IMR-90 (cell line): ENCODE measurements around the gene HJURP. TPM values are rescaled to one million over a fixed set of nuclear protein-coding genes. Genes with fewer than 3 reads are reported as not detected.
A peak's percentile ranks its signal among the peaks of the same experiment; 100 is the strongest.

Experiments
- ATAC-seq: fragments of 200-7000 bp; cut with Tn5 transposase; 2 replicates; pipeline ENCODE4 v1.9.1; 2020; ENCODE audit warnings: low read depth, mild to moderate bottlenecking, moderate library complexity
- BruUV-seq: library from RNA; stranded (reverse); fragments of 400-500 nt; replicated peaks from 2 replicates; lab custom pipeline; 2021; lab: Mats Ljungman, UMichigan
- CTCF ChIA-PET: fragments of 300-600 bp; formaldehyde crosslinking; extraction: SDS; loops from one replicate; lab custom pipeline; 2021; ENCODE audit warnings: antibody characterized with exemption; lab: Yijun Ruan, JAX
- POLR2A ChIA-PET: fragments of 300-600 bp; sonication (Branson Sonifier 250); formaldehyde crosslinking; loops from one replicate; lab custom pipeline; 2022; ENCODE audit warnings: antibody characterized with exemption; ENCODE audit not compliant: unreplicated experiment; lab: Charles Lee
- DNase-seq: peaks from one replicate; pipeline ENCODE4 v3.0.0; 2013
- H2AFZ ChIP-seq: replicated peaks from 2 replicates; pipeline ENCODE3; 2013; ENCODE audit warnings: low read length, mild to moderate bottlenecking; ENCODE audit not compliant: poor library complexity
- H2AK5ac ChIP-seq: 2 replicates; pipeline ENCODE4 v1.6.1; 2013; ENCODE audit warnings: low read depth, low read length, inconsistent platforms
- H2AK9ac ChIP-seq: replicated peaks from 2 replicates; pipeline ENCODE3; 2013; ENCODE audit warnings: mild to moderate bottlenecking, low read depth, low read length, moderate library complexity; ENCODE audit not compliant: poor library complexity
- H2BK120ac ChIP-seq: 2 replicates; pipeline ENCODE4 v1.6.1; 2013; ENCODE audit warnings: low read depth, low read length, inconsistent platforms
- H2BK15ac ChIP-seq: 3 replicates; pipeline ENCODE4 v1.6.1; 2013; ENCODE audit warnings: low read depth, low read length, inconsistent platforms
- H2BK20ac ChIP-seq: 2 replicates; pipeline ENCODE4 v1.6.1; 2013; ENCODE audit warnings: low read depth, mild to moderate bottlenecking, inconsistent platforms, low read length, moderate library complexity
- H2BK5ac ChIP-seq: 2 replicates; pipeline ENCODE4 v1.6.1; 2013; ENCODE audit warnings: mild to moderate bottlenecking, low read depth, low read length, inconsistent platforms; ENCODE audit not compliant: poor library complexity, severe bottlenecking
- H3K14ac ChIP-seq: replicated peaks from 2 replicates; pipeline ENCODE4 v1.6.1; 2013; ENCODE audit warnings: low read depth, low read length, inconsistent platforms
- H3K18ac ChIP-seq: 2 replicates; pipeline ENCODE4 v1.6.1; 2013; ENCODE audit warnings: low read depth, low read length, control low read depth
- H3K23ac ChIP-seq: 2 replicates; pipeline ENCODE4 v1.6.1; 2013; ENCODE audit warnings: low read depth, low read length, inconsistent platforms
- H3K27ac ChIP-seq: 2 replicates; pipeline ENCODE4 v1.5.1; 2013; ENCODE audit warnings: mild to moderate bottlenecking, control low read depth, low read length; ENCODE audit not compliant: insufficient read depth
- H3K27me3 ChIP-seq: 2 replicates; pipeline ENCODE4 v1.6.1; 2013; ENCODE audit warnings: low read length; ENCODE audit not compliant: control insufficient read depth, insufficient read depth
- H3K36me3 ChIP-seq: 2 replicates; pipeline ENCODE4 v1.6.1; 2013; ENCODE audit warnings: low read length, mixed read lengths; ENCODE audit not compliant: control insufficient read depth, insufficient read depth
- H3K4ac ChIP-seq: 2 replicates; pipeline ENCODE4 v1.6.1; 2013; ENCODE audit warnings: low read depth, low read length, inconsistent platforms
- H3K4me1 ChIP-seq: 2 replicates; pipeline ENCODE4 v1.6.1; 2013; ENCODE audit warnings: low read length, mixed read lengths; ENCODE audit not compliant: control insufficient read depth, insufficient read depth
- H3K4me2 ChIP-seq: 2 replicates; pipeline ENCODE4 v1.6.1; 2013; ENCODE audit warnings: low read depth, mild to moderate bottlenecking, control low read depth, low read length, moderate library complexity
- H3K4me3 ChIP-seq: 2 replicates; pipeline ENCODE4 v1.5.1; 2013; ENCODE audit warnings: low read depth, mild to moderate bottlenecking, control low read depth, low read length, moderate library complexity; ENCODE audit not compliant: insufficient read depth
- H3K56ac ChIP-seq: 2 replicates; pipeline ENCODE4 v1.6.1; 2013; ENCODE audit warnings: low read length, inconsistent platforms; ENCODE audit not compliant: insufficient read depth; ENCODE audit errors: extremely low read depth
- H3K79me1 ChIP-seq, 2 experiments: 2 replicates each; pipeline ENCODE4 v1.6.1; 2013; ENCODE audit warnings: low read length in 2 of 2, inconsistent platforms in 1 of 2, low read depth in 1 of 2
- H3K9ac ChIP-seq: 2 replicates; pipeline ENCODE4 v1.6.1; 2013; ENCODE audit warnings: low read depth, low read length, control low read depth
- H3K9me1 ChIP-seq: 2 replicates; pipeline ENCODE4 v1.6.1; 2013; ENCODE audit warnings: low read length, inconsistent platforms; ENCODE audit not compliant: insufficient read depth
- H3K9me3 ChIP-seq: 2 replicates; pipeline ENCODE4 v1.6.1; 2013; ENCODE audit warnings: low read length; ENCODE audit not compliant: control insufficient read depth, insufficient read depth
- H4K20me1 ChIP-seq: 2 replicates; pipeline ENCODE4 v1.6.1; 2013; ENCODE audit warnings: low read length, inconsistent platforms; ENCODE audit not compliant: insufficient read depth
- H4K5ac ChIP-seq: 2 replicates; pipeline ENCODE4 v1.6.1; 2013; ENCODE audit warnings: mild to moderate bottlenecking, low read depth, low read length, control low read depth
- H4K8ac ChIP-seq, 2 experiments: 2 replicates each; pipeline ENCODE4 v1.6.1; 2013; ENCODE audit warnings: low read depth in 2 of 2, low read length in 2 of 2, control low read depth in 1 of 2, inconsistent platforms in 1 of 2
- H4K91ac ChIP-seq: 2 replicates; pipeline ENCODE4 v1.6.1; 2013; ENCODE audit warnings: low read depth, low read length, inconsistent platforms; ENCODE audit not compliant: insufficient read depth
- BHLHE40 ChIP-seq: fragments of 150-350 bp; IDR thresholded peaks from 2 replicates; pipeline ENCODE4 v1.6.1; 2016; ENCODE audit warnings: mild to moderate bottlenecking, low read depth, low read length
- NFE2L2 ChIP-seq: fragments of 150-350 bp; IDR thresholded peaks from 2 replicates; pipeline ENCODE4 v1.6.1; 2016; ENCODE audit warnings: low read depth, mild to moderate bottlenecking, low read length
- POLR2A ChIP-seq: IDR thresholded peaks from 2 replicates; pipeline ENCODE4 v1.6.1; 2012; ENCODE audit warnings: mild to moderate bottlenecking, low read depth, low read length
- SMC3 ChIP-seq: fragments of 150-350 bp; IDR thresholded peaks from 2 replicates; pipeline ENCODE4 v1.6.1; 2016; ENCODE audit warnings: low read depth, mild to moderate bottlenecking, antibody characterized with exemption, low read length, moderate library complexity
- WGBS, 2 experiments: methylation state at CpG; one replicate each; pipeline versions ENCODE4 v1.1.5 to v1.1.7; 2013; ENCODE audit warnings: missing lambda C conversion rate in 2 of 2; ENCODE audit not compliant: insufficient read length in 1 of 2; ENCODE audit errors: extremely low coverage in 2 of 2; 5-methylcytosine and 5-hydroxymethylcytosine counted together
- dilution Hi-C: fragments of 300-500 bp; cut with HindIII; formaldehyde crosslinking; loops from one replicate; pipeline ENCODE4 v1.14.3; 2018; ENCODE audit warnings: low sequenced_read_pairs; ENCODE audit not compliant: unreplicated experiment
- in situ Hi-C: fragments of 300-500 bp; cut with MboI; formaldehyde crosslinking; loops from 3 replicates; pipeline ENCODE4 v1.14.3; 2019; ENCODE audit warnings: low sequenced_read_pairs, inconsistent platforms, mixed read lengths
- intact Hi-C: fragments of 100-400 bp; cut with micrococcal nuclease; formaldehyde crosslinking; loops from 2 replicates; pipeline ENCODE4 v1.10.0; 2022
- polyA plus RNA-seq, 3 experiments: library from polyadenylated mRNA; depleted of rRNA; stranded (reverse); fragments of >200 nt; gene quantifications; 2 replicates each; pipeline ENCODE4 v1.2.3, GENCODE V29; 2012; ENCODE audit warnings: low replicate concordance in 1 of 3
- total RNA-seq: library from RNA; depleted of rRNA; stranded (reverse); fragments of >200 nt; gene quantifications from 2 replicates; pipeline ENCODE4 v1.2.3, GENCODE V29; 2012
- TF ChIP-seq, protein P1 (sequence below): fragments of 150-350 bp; IDR thresholded peaks from 2 replicates; pipeline ENCODE4 v1.6.1; 2016; ENCODE audit warnings: low read depth, mild to moderate bottlenecking, low read length, moderate library complexity, borderline replicate concordance

Gene HJURP
- total and polyA plus RNA-seq, 2 of the 4 experiments (the other 2 are of a cell fraction) = 22.6 to 26.5 TPM

DNA sequence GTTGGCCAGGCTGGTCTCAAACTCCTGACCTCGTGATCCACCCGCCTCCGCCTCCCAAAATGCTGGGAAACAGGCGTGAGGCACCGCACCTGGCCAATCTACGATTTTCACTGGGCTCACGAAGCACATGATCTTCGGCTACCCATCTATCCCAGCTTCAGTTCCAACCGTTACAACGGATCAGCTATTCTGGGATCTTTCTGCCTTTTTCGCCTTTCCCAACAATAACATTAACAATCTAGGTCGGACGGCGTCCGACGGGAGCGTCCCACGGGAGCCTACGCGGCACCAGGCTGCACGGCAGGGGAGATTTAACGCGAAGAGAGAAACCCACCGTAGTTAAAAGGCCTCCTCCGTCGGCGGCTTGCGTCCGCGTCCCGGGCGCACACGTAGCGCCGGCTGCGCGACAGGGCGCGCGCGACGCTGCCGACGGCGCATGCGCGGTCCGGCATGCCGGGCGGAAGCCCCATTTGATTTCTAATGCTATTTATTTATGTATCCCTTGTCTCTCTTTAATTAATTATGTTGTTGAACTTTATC, 13.7 kb upstream of the HJURP start, which contains the start of gene MSL3B:
TSS of gene MSL3B (minus strand) at position 394 of the 540 bp plus-strand sequence.
- Histone ChIP-seq H3K4me3 (peak within 1 kb of the TSS; percentile 71), H3K9me1 (no peaks in the 10 kb centered on the region), H4K8ac (peak within 1 kb of the TSS; percentile 99 to 100), H2AK5ac (0 out of 2 replicates have a peak within 1 kb of the TSS, but pooled peaks have one; percentile 8), H2AFZ (peak within 1 kb of the TSS; percentile 98), H3K27me3 (no peaks in the 10 kb centered on the region), H3K18ac (peak within 1 kb of the TSS; percentile 78), H2BK5ac (peak within 1 kb of the TSS; percentile 53), H2BK120ac (peak within 1 kb of the TSS; percentile 79), H3K9me3 (no peaks in the 10 kb centered on the region), H3K27ac (peak within 1 kb of the TSS; percentile 81), H4K5ac (peak within 1 kb of the TSS; percentile 92), H3K56ac (peak within 1 kb of the TSS; percentile 74; the same call in 1 of the 2 replicates), H3K23ac (peak within 1 kb of the TSS; percentile 98), H3K14ac (peak within 1 kb of the TSS; percentile 97), H3K4me1 (no peaks in the 10 kb centered on the region), H4K91ac (peak within 1 kb of the TSS; percentile 78), H3K36me3 (peaks cover 4% of the 10 kb centered on the region; the same call in 1 of the 2 replicates), H3K9ac (peak within 1 kb of the TSS; percentile 94), H3K4me2 (peak within 1 kb of the TSS; percentile 91), H3K4ac (peak within 1 kb of the TSS; percentile 97), H2BK15ac (peak within 1 kb of the TSS; percentile 50; the same call in 1 of the 3 replicates), H4K20me1 (no peaks in the 10 kb centered on the region), H2AK9ac (peak within 1 kb of the TSS; percentile 67), H2BK20ac (no peak within 1 kb of the TSS), H3K79me1 (peaks cover 0 to 7% of the 10 kb centered on the region in 2 experiments; a peak in 1 of 4 replicates)
- CTCF ChIA-PET = interaction anchor here (1.0 kb wide), 1 partner anchor 10 kb away, joined by 3 read pairs; no protein-coding TSS in a partner anchor
- in situ Hi-C loops (no loop called here), dilution Hi-C loops (no loop called here), intact Hi-C loops (no loop called here)
- no TSS peak for BruUV-seq
- DNase-seq (peak; percentile 42), ATAC-seq (peak; percentile 70)
- 29% methylated on average over 19 of the region's 50 CpGs; no CpG with 5 or more reads in 1 of the 2 experiments for WGBS, 2 experiments
- TF ChIP-seq BHLHE40 (no peak), POLR2A (no peak), SMC3 (no peak), NFE2L2 (no peak)
- TF ChIP-seq, protein P1, sequence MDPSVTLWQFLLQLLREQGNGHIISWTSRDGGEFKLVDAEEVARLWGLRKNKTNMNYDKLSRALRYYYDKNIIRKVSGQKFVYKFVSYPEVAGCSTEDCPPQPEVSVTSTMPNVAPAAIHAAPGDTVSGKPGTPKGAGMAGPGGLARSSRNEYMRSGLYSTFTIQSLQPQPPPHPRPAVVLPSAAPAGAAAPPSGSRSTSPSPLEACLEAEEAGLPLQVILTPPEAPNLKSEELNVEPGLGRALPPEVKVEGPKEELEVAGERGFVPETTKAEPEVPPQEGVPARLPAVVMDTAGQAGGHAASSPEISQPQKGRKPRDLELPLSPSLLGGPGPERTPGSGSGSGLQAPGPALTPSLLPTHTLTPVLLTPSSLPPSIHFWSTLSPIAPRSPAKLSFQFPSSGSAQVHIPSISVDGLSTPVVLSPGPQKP = no peak
- POLR2A ChIA-PET = no interaction called here
